H1 (cell line): Measurements from ENCODE around the gene MAPKAP1. TPM values are rescaled to one million over a fixed set of nuclear protein-coding genes. Genes with fewer than 3 reads are reported as not detected.

Source experiments
- CTCF ChIA-PET: fragments of 300-600 bp; sonication (Branson Sonifier 250); formaldehyde crosslinking; loops from one replicate; lab custom pipeline; 2021; ENCODE audit not compliant: partially characterized antibody; lab: Charles Lee
- POLR2A ChIA-PET: fragments of 300-600 bp; sonication (Branson Sonifier 250); formaldehyde crosslinking; loops from one replicate; lab custom pipeline; 2021; ENCODE audit warnings: inconsistent platforms; ENCODE audit not compliant: partially characterized antibody; lab: Charles Lee
- DNase-seq, 2 experiments: peaks; one replicate each; pipeline versions ENCODE4 v3.0.0 to v3.0.0-alpha.2; 2010 to 2022; ENCODE audit warnings: low spot score in 2 of 2, low read depth in 1 of 2, mixed read lengths in 1 of 2
- FAIRE-seq: peaks from 2 replicates; lab custom pipeline; 2011; peaks lifted over from hg19 to GRCh38; lab: Jason Lieb, UNC
- H2AFZ ChIP-seq: 2 replicates; pipeline ENCODE4 v1.8.1; 2012; ENCODE audit warnings: low read length, inconsistent platforms
- H2AK5ac ChIP-seq: 2 replicates; pipeline ENCODE4 v1.6.1; 2013; ENCODE audit warnings: low read depth, low read length
- H2BK120ac ChIP-seq: replicated peaks from 2 replicates; pipeline ENCODE3; 2013; ENCODE audit warnings: low read depth, low read length, inconsistent platforms
- H2BK12ac ChIP-seq: 2 replicates; pipeline ENCODE4 v1.6.1; 2013; ENCODE audit warnings: low read depth, low read length
- H2BK15ac ChIP-seq: 2 replicates; pipeline ENCODE4 v1.6.1; 2013; ENCODE audit warnings: low read length
- H2BK20ac ChIP-seq: 2 replicates; pipeline ENCODE4 v1.6.1; 2013; ENCODE audit warnings: low read length
- H2BK5ac ChIP-seq: 2 replicates; pipeline ENCODE4 v1.6.1; 2013; ENCODE audit warnings: low read depth, low read length
- H3K14ac ChIP-seq: 2 replicates; pipeline ENCODE4 v1.6.1; 2013; ENCODE audit warnings: inconsistent platforms; ENCODE audit not compliant: insufficient read length
- H3K18ac ChIP-seq: 2 replicates; pipeline ENCODE4 v1.6.1; 2013; ENCODE audit warnings: low read length; ENCODE audit errors: extremely low read depth
- H3K23ac ChIP-seq: 2 replicates; pipeline ENCODE4 v1.6.1; 2013; ENCODE audit warnings: inconsistent platforms; ENCODE audit not compliant: insufficient read length
- H3K23me2 ChIP-seq: 2 replicates; pipeline ENCODE4 v1.6.1; 2013; ENCODE audit warnings: low read depth, low read length
- H3K27ac ChIP-seq: 2 replicates; pipeline ENCODE4 v1.6.1; 2011; ENCODE audit warnings: low read depth, low read length, inconsistent platforms
- H3K27me3 ChIP-seq, 4 experiments: replicated peaks in 1 of 4; 1 replicate in 1 of 4; 2 replicates in 3 of 4; pipeline versions ENCODE4 v1.6.1 to v1.8.1; 2011 to 2013; ENCODE audit warnings: low read length in 3 of 4, mild to moderate bottlenecking in 3 of 4, inconsistent platforms in 2 of 4, mixed read lengths in 2 of 4, moderate library complexity in 1 of 4; ENCODE audit not compliant: control insufficient read depth in 3 of 4, insufficient read depth in 3 of 4; ENCODE audit errors: extremely low read depth in 1 of 4
- H3K36me3 ChIP-seq, 4 experiments: 2 replicates each; pipeline versions ENCODE4 v1.6.1 to v1.8.1; 2011 to 2013; ENCODE audit warnings: mild to moderate bottlenecking in 4 of 4, low read length in 3 of 4, moderate library complexity in 2 of 4, control low read depth in 1 of 4, inconsistent platforms in 1 of 4; ENCODE audit not compliant: insufficient read depth in 4 of 4, control insufficient read depth in 2 of 4
- H3K4ac ChIP-seq: replicated peaks from 2 replicates; pipeline ENCODE3; 2013; ENCODE audit warnings: low read length, low read depth, mixed read lengths, inconsistent platforms; ENCODE audit not compliant: insufficient read length
- H3K4me1 ChIP-seq, 4 experiments: replicated peaks in 1 of 4; 1 replicate in 1 of 4; 2 replicates in 3 of 4; pipeline versions ENCODE4 v1.6.1 to v1.8.1; 2011 to 2013; ENCODE audit warnings: low read length in 3 of 4, inconsistent platforms in 2 of 4, mixed read lengths in 1 of 4; ENCODE audit not compliant: insufficient read depth in 4 of 4, control insufficient read depth in 3 of 4
- H3K4me2 ChIP-seq, 2 experiments: 2 replicates each; pipeline versions ENCODE4 v1.6.1 to v1.8.1; 2011 to 2013; ENCODE audit warnings: low read depth in 2 of 2, low read length in 2 of 2, control low read depth in 1 of 2, inconsistent platforms in 1 of 2, mild to moderate bottlenecking in 1 of 2; ENCODE audit not compliant: insufficient read depth in 1 of 2
- H3K4me3 ChIP-seq, 4 experiments: fragments of 200-600, 300-600 bp in 1 of 4; sonication (generic), shearing (Covaris generic), sonication (Bioruptor Twin) in 1 of 4; 2 replicates each; pipeline versions ENCODE4 v1.5.1 to v1.8.1; 2011 to 2016; ENCODE audit warnings: low read length in 4 of 4, low read depth in 3 of 4, control low read depth in 2 of 4, inconsistent platforms in 2 of 4, mild to moderate bottlenecking in 2 of 4, mixed read lengths in 1 of 4, moderate library complexity in 1 of 4; ENCODE audit not compliant: insufficient read depth in 2 of 4; ENCODE audit errors: extremely low read depth in 1 of 4
- H3K56ac ChIP-seq: replicated peaks from 2 replicates; pipeline ENCODE3; 2013; ENCODE audit warnings: low read depth, mild to moderate bottlenecking, mixed read lengths, low read length, inconsistent platforms; ENCODE audit not compliant: insufficient read length
- H3K79me1 ChIP-seq: 2 replicates; pipeline ENCODE4 v1.6.1; 2013; ENCODE audit warnings: low read depth, low read length, control low read depth
- H3K79me2 ChIP-seq, 2 experiments: 2 replicates each; pipeline versions ENCODE4 v1.6.1 to v1.8.1; 2012 to 2013; ENCODE audit warnings: low read length in 2 of 2, mild to moderate bottlenecking in 2 of 2, inconsistent platforms in 1 of 2; ENCODE audit not compliant: insufficient read depth in 2 of 2, control insufficient read depth in 1 of 2
- H3K9ac ChIP-seq, 4 experiments: replicated peaks in 1 of 4; 1 replicate in 1 of 4; 2 replicates in 3 of 4; pipeline versions ENCODE4 v1.6.1 to v1.8.1; 2011 to 2013; ENCODE audit warnings: low read depth in 3 of 4, low read length in 3 of 4, control low read depth in 2 of 4, mild to moderate bottlenecking in 2 of 4, moderate library complexity in 2 of 4, inconsistent platforms in 1 of 4; ENCODE audit errors: extremely low read depth in 1 of 4
- H3K9me3 ChIP-seq, 2 experiments: 2 replicates each; pipeline versions ENCODE4 v1.6.1 to v1.8.1; 2012 to 2013; ENCODE audit warnings: mild to moderate bottlenecking in 2 of 2, moderate library complexity in 2 of 2, control low read depth in 1 of 2, inconsistent platforms in 1 of 2, low read depth in 1 of 2, low read length in 1 of 2, mixed read lengths in 1 of 2; ENCODE audit not compliant: insufficient read depth in 2 of 2
- H4K20me1 ChIP-seq, 2 experiments: replicated peaks in 1 of 2; 2 replicates each; pipeline versions ENCODE3 to v1.8.1; 2011 to 2013; ENCODE audit warnings: inconsistent platforms in 2 of 2, low read length in 2 of 2, mild to moderate bottlenecking in 1 of 2; ENCODE audit not compliant: insufficient read depth in 2 of 2, control insufficient read depth in 1 of 2
- H4K5ac ChIP-seq: 2 replicates; pipeline ENCODE4 v1.6.1; 2013; ENCODE audit warnings: low read length, low read depth, mixed read lengths, inconsistent platforms; ENCODE audit not compliant: insufficient read length
- H4K8ac ChIP-seq: 2 replicates; pipeline ENCODE4 v1.8.0; 2013; ENCODE audit warnings: mild to moderate bottlenecking, moderate library complexity, low read length, inconsistent platforms; ENCODE audit not compliant: insufficient read depth; ENCODE audit errors: extremely low read depth
- H4K91ac ChIP-seq: replicated peaks from 2 replicates; pipeline ENCODE3; 2013; ENCODE audit warnings: low read length, mixed read lengths, inconsistent platforms; ENCODE audit not compliant: insufficient read length
- HDAC6 ChIP-seq: IDR thresholded peaks from one replicate; pipeline ENCODE4 v1.7.1; 2012; ENCODE audit warnings: low read depth, mild to moderate bottlenecking, inconsistent platforms, low read length, moderate library complexity
- MAFK ChIP-seq: IDR thresholded peaks from 2 replicates; pipeline ENCODE4 v1.6.1; 2012; ENCODE audit warnings: low read depth, mild to moderate bottlenecking, improper control_type of control experiment, low read length
- RAD21 ChIP-seq, 2 experiments: IDR thresholded peaks in 1 of 2; conservative IDR thresholded peaks in 1 of 2; 2 replicates each; pipeline ENCODE4 v1.6.1; 2011; ENCODE audit warnings: low read depth in 2 of 2, low read length in 2 of 2, improper control_type of control experiment in 1 of 2, inconsistent platforms in 1 of 2, mild to moderate bottlenecking in 1 of 2, moderate library complexity in 1 of 2
- RFX5 ChIP-seq: IDR thresholded peaks from 2 replicates; pipeline ENCODE4 v1.6.1; 2011; ENCODE audit warnings: low read depth, low read length, improper control_type of control experiment, borderline replicate concordance
- RXRA ChIP-seq: IDR thresholded peaks from 2 replicates; pipeline ENCODE4 v1.6.1; 2011; ENCODE audit warnings: low read depth, mild to moderate bottlenecking, low read length, moderate library complexity; ENCODE audit not compliant: insufficient read depth
- SIRT6 ChIP-seq: IDR thresholded peaks from one replicate; pipeline ENCODE4 v1.7.1; 2012; ENCODE audit warnings: low read length, inconsistent platforms
- SP4 ChIP-seq: IDR thresholded peaks from 2 replicates; pipeline ENCODE4 v1.6.1; 2012; ENCODE audit warnings: low read length, inconsistent platforms
- SUZ12 ChIP-seq: fragments of 200-600 bp; sonication (generic); IDR thresholded peaks from 2 replicates; pipeline ENCODE4 v1.6.1; 2012; ENCODE audit warnings: mild to moderate bottlenecking, inconsistent platforms, low read length, moderate library complexity, mixed read lengths
- TAF1 ChIP-seq: IDR thresholded peaks from 2 replicates; pipeline ENCODE4 v1.6.1; 2011; ENCODE audit warnings: mild to moderate bottlenecking, low read depth, low read length
- USF2 ChIP-seq: IDR thresholded peaks from 2 replicates; pipeline ENCODE4 v1.6.1; 2011; ENCODE audit warnings: low read length, improper control_type of control experiment
- WGBS, 2 experiments: shearing (Covaris generic) in 1 of 2; methylation state at CpG; one replicate each; pipeline versions ENCODE4 v1.1.6 to v1.1.7; 2013 to 2015; ENCODE audit warnings: low lambda C conversion rate in 2 of 2, mixed read lengths in 2 of 2, inconsistent platforms in 1 of 2, low coverage in 1 of 2, missing lambda C conversion rate in 1 of 2; ENCODE audit not compliant: insufficient replicate concordance in 2 of 2, insufficient coverage in 1 of 2, insufficient read length in 1 of 2; ENCODE audit errors: extremely low coverage in 1 of 2, missing lambda C conversion rate in 1 of 2; 5-methylcytosine and 5-hydroxymethylcytosine counted together
- polyA plus RNA-seq, 7 experiments: library from polyadenylated mRNA; depleted of rRNA in 3 of 7; stranded (reverse) in 5 of 7; unstranded in 2 of 7; fragments of >200 nt in 5 of 7; fragments of 200-250 nt in 2 of 7; gene quantifications; 1 replicate in 5 of 7; 2 replicates in 1 of 7; 4 replicates in 1 of 7; pipeline versions ENCODE4 v1.2.1 to v1.2.3, GENCODE V29; 2011 to 2013; ENCODE audit warnings: missing spikeins in 2 of 7, mixed read lengths in 2 of 7
- total RNA-seq: library from RNA; stranded (reverse); fragmentation: NEBNext Ultra II Directional; extraction: Animal tissue kit (Norgen Biotek cat#: 25700); gene quantifications from 2 replicates; pipeline ENCODE4 v1.2.1, GENCODE V29; 2021
- TF ChIP-seq, protein P1 (sequence below): IDR thresholded peaks from 2 replicates; pipeline ENCODE4 v1.6.1; 2012; ENCODE audit warnings: inconsistent platforms

MAPKAP1 gene
- total and polyA plus RNA-seq, 2 of the 8 experiments (the other 6 are each of a cell fraction or from before 2014, with no cell fraction given) = 79.2 to 140 TPM

DNA sequence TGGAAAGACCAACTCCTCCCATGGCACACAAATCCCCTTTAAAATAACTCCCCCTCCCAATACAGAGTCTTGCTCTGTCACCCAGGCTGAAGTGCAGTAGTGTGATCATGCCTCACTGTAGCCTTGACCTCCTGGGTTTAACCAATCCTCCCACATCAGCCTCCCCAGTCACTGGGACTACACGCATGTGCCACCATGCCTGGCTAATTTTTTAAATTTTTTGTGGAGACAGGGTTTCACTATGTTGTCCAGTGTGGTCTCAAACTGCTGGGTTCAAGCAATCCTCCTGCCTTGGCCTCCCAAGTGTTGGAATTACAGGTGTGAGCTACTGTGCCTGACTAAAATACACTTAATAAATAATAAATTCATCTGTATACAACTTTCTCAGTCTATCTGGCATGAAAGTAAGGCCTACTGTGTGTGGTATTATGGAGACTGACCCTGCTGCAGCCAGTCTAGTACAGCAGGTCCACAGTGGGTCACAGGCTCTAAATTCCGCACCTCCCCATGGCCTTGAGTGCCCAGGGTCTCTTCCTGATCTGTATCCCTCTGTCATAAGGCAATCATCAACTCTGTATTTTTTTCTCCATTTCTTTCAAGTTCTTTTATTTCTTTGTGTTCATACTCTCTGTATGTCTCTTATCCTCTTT lies 169.4 kb downstream of the MAPKAP1 start:
- WGBS, 2 experiments = 81% methylated on average over 2 of the region's 2 CpGs; no CpG with 5 or more reads in 1 of the 2 experiments
- Histone ChIP-seq H3K9ac (no peak overlapping the region), H2BK120ac (no peak overlapping the region), H3K79me1 (no peaks in the 10 kb centered on the region), H2AK5ac (no peak overlapping the region), H3K79me2 (no peaks in the 10 kb centered on the region), H3K4ac (no peak overlapping the region), H3K9me3 (no peaks in the 10 kb centered on the region), H3K56ac (no peak overlapping the region), H3K18ac (no peak overlapping the region), H2BK20ac (no peak overlapping the region), H3K36me3 (no peaks in the 10 kb centered on the region), H3K4me1 (peaks cover 0 to 3% (median 0%) of the 10 kb centered on the region in 4 experiments; a peak in 1 of 7 replicates), H2BK12ac (no peak overlapping the region), H3K27me3 (no peaks in the 10 kb centered on the region), H4K8ac (no peak overlapping the region), H3K4me2 (no peak overlapping the region), H2BK15ac (no peak overlapping the region), H4K5ac (no peak overlapping the region), H3K23ac (no peak overlapping the region), H3K27ac (no peak overlapping the region), H4K20me1 (no peaks in the 10 kb centered on the region), H4K91ac (no peak overlapping the region), H2AFZ (no peak overlapping the region), H3K4me3 (no peak overlapping the region), H3K14ac (no peak overlapping the region), H2BK5ac (no peak overlapping the region), H3K23me2 (no peaks in the 10 kb centered on the region)
- POLR2A ChIA-PET = no interaction called here
- DNase-seq = no peak
- FAIRE-seq = no peak
- CTCF ChIA-PET = interaction anchor here (0.6 to 0.9 kb wide), 2 partner anchors 28 to 65 kb away, joined by 3 read pairs; no protein-coding TSS in a partner anchor
- TF ChIP-seq TAF1 = no peak
- TF ChIP-seq RAD21 (IDR thresholded peaks at IDR 0.05 in 1 of 2, conservative IDR thresholded peaks at IDR 0.05 in 1 of 2; ENCODE audit: low read depth in 2 of 2, low read length in 2 of 2) = no peak
- no peak for TF ChIP-seq SP4
- no peak for TF ChIP-seq RFX5
- no peak for TF ChIP-seq RXRA
- TF ChIP-seq, protein P1, sequence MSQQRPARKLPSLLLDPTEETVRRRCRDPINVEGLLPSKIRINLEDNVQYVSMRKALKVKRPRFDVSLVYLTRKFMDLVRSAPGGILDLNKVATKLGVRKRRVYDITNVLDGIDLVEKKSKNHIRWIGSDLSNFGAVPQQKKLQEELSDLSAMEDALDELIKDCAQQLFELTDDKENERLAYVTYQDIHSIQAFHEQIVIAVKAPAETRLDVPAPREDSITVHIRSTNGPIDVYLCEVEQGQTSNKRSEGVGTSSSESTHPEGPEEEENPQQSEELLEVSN = no peak
- no peak for TF ChIP-seq USF2
- no peak for TF ChIP-seq SIRT6
- TF ChIP-seq SUZ12 = no peak
- no peak for TF ChIP-seq MAFK
- no peak for TF ChIP-seq HDAC6
